NCI-H2029 treated with DMSO at 0.1 percent for 48 hours (cell line): ENCODE data around the gene TMPRSS11B.
"Not testable (repeated sequence)": the region's sequence is repeated elsewhere in the genome, so short reads cannot be mapped to it uniquely, and the experiment has no call there.

Source experiments
- DNase-seq: peaks from one replicate; lab custom pipeline; 2025; lab: John Stamatoyannopoulos, UW

The TMPRSS11B gene

DNA sequence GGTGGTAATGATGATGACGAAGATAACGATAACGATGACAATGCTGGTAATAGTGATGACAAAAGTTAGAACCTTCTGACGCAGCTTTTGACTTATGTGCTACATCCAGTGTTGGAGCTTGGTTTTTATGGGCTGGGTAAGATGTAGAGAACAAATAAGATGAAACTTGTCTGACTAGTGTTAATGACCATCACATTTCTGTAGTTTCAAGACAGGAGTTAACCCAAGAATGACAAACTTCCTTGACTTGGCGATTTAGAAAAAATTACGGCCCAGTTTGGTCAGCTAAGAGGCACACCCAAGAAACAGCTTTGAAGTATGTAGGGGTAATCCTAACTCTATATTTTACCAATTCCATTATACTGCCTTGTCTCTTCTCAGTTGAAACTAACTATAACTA, at the start of gene TMPRSS11B:
Gene TMPRSS11B, minus strand, starts transcription at position 101 of the 400 bp plus-strand sequence. CDS start 136 bp downstream, outside the sequence.
- no peak for DNase-seq

DNA sequence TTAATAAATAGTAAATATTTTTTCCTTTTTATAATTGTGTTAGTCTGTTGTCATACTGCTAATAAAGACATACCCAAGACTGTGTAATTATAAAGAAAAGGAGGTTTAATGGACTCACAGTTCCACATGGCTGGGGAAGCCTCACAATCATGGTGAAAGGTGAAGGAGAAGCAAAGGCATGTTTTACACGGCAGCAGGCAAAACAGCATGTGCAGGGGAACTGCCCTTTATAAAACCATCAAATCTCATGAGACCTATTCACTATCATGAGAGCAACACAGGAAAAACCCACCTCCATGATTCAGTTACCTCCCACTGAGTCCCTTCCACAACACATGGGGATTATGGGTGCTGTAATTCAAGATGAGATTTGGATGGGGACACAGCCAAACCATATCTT, 45.8 kb upstream of the TMPRSS11B start:
- DNase-seq: no peak

DNA sequence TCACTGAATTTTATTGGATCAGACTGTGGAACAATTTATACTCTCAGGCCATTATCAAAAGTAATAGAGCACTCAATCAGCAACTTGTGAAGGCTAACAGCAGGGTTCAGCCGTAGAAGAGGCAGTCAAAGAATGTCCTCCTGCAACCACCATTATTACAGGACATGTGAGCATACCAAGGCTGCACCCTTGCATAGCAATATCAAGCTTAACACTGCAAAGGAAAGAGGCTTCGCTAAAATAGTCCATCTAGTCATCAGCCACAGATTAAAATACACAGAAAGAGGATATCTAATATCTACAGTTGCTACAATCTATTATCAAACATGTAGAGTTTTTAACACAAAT, 42.9 kb upstream of the TMPRSS11B start:
- no peak for DNase-seq

GRCh38 chr4:68287704-68288392, 42.4 kb upstream of the TMPRSS11B start:
- DNase-seq: no peak

- DNase-seq: no peak
Measured at GRCh38 chr4:68283714-68284113, 38.2 kb upstream of the TMPRSS11B start.

DNA sequence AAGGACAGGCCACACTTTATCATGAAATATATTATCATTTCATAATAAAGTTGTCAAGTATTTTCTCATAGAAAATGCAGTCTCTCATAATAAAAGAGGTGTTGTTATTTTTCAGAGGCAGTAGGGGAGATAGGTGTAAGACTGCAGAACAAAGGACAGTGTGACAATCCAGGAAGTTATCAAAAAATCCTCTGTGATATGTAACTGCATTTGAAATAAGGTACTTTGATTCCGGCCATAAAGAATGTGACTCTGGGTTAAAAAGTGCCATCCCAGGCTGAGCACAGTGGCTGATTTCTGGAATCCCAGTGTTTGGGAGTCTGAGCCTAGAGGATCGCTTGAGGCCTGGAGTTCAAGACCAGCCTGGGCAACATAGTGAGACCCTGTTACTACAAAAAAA, 37.6 kb upstream of the TMPRSS11B start:
- no peak for DNase-seq

DNA sequence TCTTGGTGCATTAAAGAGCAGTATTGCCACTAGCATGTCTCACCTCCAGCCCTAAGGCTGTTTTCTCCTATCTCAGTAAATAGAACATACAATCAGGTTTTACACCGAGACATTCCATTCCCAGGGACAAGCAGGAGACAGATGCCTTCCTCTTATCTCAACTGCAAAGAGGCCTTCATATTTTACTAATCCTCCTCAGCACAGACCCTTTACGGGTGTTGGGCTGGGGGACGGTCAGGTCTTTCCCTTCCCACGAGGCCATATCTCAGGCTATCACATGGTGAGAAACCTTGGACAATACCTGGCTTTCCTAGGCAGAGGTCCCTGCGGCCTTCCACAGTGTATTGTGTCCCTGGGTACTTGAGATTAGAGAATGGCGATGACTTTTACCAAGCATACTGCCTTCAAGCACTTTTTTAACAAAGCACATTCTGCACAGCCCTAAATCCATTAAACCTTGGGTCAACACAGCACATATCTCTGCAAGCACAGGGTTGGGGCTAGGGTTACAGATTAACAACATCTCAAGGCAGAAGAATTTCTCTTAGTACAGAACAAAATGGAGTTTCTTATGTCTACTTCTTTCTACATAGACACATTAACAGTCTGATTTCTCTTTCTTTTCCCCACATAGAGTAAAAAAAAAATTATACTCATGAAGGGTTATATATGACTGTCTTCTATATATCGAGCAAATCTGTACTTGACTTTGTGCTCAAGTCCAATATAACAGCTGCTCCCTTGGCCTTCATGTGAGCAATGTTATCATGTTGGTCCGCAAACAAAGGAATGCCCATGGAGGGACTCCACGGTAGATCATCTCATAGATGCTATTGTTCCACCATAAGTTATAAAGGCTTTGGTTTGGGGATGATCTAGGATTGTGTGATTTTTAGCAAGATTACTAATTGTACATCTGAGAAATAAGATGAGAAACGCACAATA, 36.6 kb upstream of the TMPRSS11B start:
- DNase-seq: not testable (repeated sequence)

DNA sequence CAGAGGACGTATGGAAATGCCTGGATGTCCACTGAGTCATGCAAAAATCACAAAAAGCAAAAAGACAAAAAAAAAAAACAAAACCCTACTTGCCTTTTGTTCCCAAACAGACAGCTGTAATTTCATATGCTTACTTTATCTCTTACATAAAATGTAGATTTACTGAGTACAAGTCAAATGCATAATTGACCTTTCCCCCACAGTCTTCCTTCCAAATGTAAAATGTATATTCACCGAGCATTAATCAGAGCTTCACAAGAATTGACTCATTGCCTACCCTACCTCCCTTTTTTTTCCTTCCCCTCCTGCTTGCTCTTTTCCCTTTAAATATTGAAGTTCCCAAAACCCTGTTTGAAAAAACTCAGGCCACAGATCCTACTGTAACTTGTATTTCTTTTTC, 32.5 kb upstream of the TMPRSS11B start:
- no peak for DNase-seq

- DNase-seq: no peak
Measured at GRCh38 chr4:68277627-68278026, 32.1 kb upstream of the TMPRSS11B start.

DNA sequence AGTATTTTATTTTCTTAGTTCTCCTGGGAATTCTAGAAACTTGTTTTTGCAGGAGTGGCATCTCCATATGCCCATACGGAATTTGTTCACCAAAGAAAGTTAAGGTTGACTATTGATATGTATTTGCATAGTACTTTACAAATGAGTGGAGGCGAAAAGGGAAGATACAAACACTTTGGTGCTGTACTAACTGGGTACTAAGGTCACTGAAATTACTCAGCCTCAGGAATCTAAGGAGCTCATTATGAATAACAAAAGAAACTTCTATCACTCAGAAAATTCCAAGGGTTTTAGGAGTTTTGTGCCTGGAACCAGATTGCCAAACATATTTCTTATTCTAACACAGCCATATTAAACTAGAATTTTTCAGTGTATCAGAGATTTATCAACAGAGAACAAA, 27.4 kb upstream of the TMPRSS11B start:
- no peak for DNase-seq

- no peak for DNase-seq
Measured at GRCh38 chr4:68272380-68272779, 26.9 kb upstream of the TMPRSS11B start.

GRCh38 chr4:68271851-68272357, 26.4 kb upstream of the TMPRSS11B start:
- DNase-seq: no peak

DNA sequence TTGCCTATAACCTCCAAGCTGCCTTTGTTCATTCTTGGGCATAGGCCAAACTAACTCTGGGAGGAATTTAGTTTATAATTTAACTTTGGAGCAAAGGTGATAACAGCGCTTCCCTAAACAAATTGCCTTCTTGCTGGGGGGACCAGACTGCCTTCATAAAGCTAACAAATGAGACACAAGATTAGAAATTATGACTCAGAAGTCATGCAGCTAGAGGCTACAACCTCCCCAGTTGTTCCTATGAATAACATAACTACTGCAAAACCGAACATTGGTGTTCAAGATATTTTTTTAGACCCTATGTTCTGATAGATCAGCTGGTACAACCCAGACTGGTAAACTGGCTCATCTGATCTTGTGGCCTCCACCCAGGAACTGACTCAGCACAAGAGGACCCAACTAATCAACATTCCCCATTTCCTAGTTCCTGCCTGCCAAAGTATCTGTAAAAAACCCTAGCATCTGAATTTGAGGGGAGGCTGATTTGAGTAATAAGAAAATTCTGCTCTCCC, 22.0 kb upstream of the TMPRSS11B start:
- DNase-seq: no peak

DNA sequence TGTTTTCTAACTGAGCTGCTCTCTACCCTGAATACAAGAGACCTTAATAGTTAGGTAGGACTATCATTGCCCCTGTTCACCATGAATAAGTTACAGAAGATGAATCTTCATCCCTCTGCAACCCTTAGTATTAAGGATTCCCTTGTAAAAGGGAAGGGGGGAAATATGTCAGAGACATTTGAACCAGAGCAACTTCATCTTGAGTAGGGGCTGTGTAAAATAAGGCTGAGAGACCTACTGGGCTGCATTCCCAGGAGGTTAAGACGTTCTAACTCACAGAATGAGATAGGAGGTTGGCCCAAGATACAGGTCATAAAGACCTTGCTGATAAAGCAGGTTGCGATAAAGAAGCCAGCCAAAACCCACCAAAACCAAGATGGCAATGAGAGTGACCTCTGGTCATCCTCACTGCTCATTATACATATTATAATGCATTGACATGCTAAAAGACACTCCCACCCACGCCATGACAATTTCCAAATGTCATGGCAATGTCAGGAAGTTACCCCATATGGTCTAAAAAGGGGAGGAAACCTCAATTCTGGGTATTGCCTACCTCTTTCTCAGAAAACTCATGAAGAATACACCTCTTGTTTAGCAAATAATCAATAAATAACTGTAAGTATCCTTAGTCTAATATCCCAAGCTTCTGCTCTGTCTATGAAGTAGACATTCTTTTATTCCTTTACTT, 19.5 kb upstream of the TMPRSS11B start:
- DNase-seq: no peak

- DNase-seq: no peak
Measured at GRCh38 chr4:68259191-68259590, 13.7 kb upstream of the TMPRSS11B start.

GRCh38 chr4:68257719-68258118, 12.2 kb upstream of the TMPRSS11B start:
- no peak for DNase-seq

- DNase-seq: no peak
Measured at GRCh38 chr4:68256284-68256683, 10.8 kb upstream of the TMPRSS11B start.

GRCh38 chr4:68250151-68250930, 4.8 kb upstream of the TMPRSS11B start:
- DNase-seq: no peak

GRCh38 chr4:68249434-68249833, 3.9 kb upstream of the TMPRSS11B start:
- no peak for DNase-seq

- DNase-seq: no peak
Measured at GRCh38 chr4:68240620-68241019, 4.9 kb downstream of the TMPRSS11B start.

DNA sequence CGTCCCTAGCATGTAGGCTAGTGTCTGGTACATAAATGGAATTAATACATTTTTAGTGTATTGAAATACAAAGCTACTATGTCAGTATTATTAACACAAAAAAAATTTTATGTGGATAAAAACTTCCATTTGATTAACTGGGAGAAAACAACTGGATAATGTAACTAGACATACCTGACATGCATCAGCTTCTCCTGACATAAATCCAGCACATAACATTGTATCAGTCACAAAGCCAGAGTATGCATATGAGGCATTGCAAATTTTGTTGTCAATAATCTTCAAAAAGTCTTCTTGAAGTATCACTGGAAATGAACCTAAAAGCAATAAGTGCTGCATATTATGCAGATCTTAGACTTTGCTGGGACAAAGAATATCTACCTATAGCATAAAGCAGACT, 16.9 kb downstream of the TMPRSS11B start:
- no peak for DNase-seq
